NK-92 (cell line): ENCODE results near the gene TIAM2.
"Not testable (repeated sequence)": the region's sequence is repeated elsewhere in the genome, so short reads cannot be mapped to it uniquely, and the experiment has no call there.

ENCODE experiments used
- DNase-seq: peaks from one replicate; lab custom pipeline; 2025; ENCODE audit not compliant: unreplicated experiment; lab: John Stamatoyannopoulos, UW

Gene TIAM2

DNA sequence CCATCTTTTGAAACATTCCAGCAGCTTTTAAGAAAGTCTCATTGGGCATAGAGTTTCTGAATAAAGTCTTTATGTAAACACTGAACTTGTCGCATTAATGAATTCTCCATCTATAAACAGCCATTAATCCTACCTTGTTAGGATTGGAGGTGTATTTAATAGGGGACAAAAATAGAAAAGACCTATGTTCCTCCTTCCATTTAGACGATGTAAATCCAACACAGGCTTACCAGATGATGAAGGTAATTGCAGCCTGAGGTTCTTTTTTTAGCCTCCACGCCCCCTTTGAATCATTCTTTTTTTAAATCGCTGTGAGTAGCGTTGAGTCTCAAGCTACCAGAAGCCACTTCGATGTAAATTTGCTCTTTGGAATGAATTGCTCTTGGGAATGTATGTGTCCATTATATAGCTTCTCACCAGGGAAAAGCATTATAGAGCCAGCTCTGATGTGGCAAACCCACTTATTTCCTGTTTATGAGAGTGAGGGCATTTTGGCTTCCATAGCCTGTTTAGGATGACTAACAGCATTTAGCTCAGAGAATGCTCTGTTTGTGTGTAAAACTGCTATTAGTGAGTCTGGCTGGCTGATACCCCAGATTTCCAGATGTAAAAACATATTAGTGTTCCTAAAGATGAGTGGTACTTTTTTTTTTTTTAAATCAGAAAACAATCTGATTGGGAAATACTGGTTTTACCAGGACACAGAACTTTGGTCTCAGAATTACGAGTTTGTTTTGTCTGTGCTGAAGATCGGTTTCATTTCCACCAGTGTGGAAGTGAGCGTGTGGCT, 193.8 kb downstream of the TIAM2 start:
- no peak for DNase-seq

DNA sequence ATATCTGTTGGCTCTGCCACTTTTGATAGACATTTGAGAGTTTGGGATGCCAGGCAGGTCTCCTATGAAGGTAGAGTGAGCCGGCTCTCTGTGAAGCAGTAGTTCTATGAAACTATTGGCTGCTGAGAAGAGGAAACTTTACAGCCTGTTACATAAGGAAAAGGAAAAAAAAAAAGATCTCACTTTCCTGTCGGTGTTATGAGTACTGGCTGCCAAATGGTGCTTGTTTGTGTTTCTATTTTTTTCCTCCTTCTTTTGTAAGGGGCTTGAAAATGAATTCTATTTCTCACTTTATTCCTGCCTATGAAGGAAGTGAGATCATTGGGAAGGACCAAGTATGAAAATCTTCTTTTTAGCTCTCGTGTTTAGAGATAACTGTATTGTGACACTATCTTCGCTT, 195.6 kb downstream of the TIAM2 start:
- DNase-seq: no peak

DNA sequence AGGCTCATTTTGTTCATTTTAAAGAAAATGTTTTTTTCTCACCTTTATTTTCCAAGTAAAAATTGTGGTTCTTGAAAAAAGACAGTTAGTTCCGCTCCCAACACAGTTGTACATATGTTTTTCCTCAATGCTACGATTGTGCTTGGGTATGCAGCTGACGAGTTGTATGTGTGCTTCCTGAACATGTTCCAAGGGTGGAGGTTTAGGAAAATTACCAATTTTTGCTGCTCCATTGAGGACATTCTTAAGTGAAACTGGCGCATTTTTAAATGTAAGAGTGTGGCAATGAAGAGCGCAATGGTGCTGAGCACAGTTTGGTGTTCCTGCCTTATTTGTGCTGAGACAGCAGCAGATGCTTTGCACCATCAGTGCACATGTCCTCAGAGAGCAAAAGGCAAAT, 198.4 kb downstream of the TIAM2 start:
- no peak for DNase-seq

DNA sequence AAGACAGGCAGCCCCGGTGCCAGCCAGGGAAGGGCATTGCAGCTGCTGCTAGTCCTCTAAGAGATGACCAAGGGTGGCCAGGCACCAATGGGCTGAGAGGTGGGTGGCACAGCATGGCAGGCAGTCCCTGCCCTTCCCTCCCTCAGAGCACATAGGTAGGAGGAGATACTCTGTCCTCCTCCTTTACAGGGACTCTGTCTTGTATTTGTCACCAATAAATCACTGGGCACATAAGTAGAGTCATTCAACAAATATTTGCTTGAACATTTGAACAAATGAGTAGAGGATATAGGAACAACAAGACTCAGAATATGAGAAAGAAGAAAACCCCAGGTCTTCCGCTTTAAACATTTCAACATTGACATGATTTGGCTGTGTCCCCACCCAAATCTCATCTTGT, 199.3 kb downstream of the TIAM2 start:
- DNase-seq: no peak

DNA sequence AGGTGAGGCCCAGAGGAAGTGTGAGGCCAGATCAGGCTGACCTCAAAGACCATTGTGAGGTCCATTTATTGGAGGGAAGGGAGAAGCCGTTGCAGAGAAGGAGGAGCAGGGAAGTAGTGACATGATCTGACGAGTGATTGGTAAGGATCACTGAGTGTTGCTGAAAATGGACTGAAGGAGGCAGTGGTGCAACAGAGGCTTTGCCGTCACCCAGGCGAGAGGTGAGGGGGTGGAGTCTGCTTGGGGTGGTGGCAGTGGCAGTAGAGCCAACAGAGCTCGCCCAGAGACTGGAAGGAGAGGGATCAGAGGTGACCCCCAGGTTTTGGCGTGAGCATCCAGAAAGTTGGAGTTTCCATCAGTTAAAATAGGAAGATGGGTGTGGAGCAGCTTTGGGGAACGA, 200.8 kb downstream of the TIAM2 start:
- no peak for DNase-seq

DNA sequence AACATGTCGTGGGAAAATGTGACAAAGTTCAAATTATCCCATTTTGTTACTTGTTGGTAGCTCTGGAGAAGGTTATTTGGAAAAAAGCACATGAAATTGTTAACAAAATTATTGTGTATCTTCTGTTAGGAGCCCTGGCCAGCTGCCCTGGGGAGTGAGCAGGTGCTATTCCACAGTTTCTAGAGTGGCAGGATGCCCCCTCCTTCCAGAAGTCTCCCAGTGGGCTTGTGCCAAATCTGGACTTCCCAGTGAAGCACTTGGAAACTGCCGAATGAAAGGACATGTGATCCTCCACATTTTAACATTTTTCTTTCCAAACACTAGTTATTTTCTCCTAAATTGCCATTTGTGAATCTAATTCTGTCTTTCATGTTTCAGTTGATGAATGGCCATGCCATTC, 201.8 kb downstream of the TIAM2 start:
- DNase-seq: no peak

DNA sequence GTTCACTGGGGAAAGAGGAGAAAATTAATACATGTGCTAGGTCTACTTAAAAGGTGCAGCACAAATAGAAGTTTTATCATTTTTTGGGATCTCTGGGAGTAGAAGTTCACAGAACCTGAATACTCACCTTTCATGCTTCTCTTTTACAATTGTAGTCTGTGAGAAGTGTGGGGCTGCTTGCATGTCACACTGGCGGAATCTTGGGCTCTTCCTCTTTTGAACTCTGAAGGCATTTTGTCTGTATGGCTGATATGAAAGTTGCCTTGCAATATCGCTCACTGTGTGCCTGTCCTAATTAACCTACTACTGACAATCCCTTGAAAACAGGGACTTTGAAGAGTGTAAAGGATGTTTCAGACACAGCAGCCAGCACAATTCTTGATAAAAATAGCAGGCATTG, 202.8 kb downstream of the TIAM2 start:
- DNase-seq: no peak

DNA sequence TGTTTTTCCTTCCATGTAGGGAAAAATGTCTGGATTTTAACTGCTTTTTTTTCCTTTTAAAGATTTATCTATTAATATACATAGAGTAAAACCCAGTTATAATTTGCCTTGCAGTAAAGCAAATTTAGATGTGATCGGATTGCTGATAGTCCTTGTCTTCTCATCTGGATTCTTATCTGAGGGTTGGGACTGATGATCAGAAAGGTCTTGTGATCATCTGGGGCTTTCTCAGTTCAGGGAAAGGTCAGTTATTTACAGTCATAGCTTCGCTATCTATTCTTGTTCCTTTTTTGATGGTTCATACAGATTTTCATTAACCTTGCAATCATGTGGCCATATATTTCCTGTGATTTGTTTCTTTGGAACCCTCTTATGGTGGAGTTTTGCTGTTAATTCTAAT, 204.9 kb downstream of the TIAM2 start:
- no peak for DNase-seq

DNA sequence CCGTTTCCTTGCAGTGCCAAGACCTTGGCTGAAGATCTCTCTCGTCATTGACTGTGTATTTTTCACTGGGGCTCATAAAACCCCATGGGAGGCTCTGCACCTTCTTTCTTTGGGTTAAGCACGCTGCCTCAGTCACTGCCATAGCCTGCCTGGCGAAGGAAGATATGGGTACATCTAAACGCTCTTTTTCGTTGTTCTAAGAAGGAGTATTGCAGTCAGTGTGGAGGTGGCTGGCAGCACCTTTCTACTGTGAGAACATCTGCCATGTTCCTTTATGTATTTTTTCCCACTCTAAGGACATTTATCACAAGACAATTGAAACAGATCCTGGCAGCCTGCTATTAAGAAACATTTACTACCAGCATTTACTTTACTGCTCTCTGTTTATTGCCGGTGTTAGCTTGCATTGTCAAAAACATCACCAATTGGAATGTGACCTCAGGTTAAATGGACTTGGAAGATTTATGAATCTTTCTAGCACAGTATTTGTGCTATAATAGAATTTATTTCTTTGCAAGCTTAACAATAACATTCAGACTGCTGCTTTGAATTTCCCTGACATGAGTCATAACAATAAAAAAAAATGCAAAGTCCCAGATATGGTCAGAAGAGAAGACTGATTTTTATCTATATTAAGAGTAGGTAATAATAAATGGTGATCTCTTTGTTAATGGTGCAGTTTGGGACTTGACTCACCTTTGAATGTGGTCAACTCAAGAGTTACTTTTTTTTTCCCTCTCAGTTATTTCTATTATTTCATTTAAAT, 206.5 kb downstream of the TIAM2 start:
- no peak for DNase-seq

DNA sequence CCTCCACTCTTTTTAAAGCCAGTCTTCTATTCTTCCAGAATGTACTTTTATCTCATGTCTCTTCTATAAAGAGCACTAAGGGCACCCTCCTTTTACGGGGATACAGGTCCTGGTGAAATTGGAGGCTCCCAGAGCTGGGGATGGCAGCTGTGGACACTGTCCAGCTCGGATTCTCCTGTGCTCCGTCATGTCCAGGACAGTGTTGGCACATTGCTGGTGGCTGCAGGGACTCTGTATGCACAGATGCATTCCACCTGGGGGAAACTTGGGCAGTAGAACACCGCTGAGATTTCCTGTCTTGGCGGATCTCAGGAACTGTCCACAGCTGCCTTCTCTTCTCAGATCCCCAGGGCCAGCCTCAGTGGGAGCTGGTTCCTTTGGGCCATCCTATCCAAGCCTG, 212.1 kb downstream of the TIAM2 start:
- DNase-seq: no peak

DNA sequence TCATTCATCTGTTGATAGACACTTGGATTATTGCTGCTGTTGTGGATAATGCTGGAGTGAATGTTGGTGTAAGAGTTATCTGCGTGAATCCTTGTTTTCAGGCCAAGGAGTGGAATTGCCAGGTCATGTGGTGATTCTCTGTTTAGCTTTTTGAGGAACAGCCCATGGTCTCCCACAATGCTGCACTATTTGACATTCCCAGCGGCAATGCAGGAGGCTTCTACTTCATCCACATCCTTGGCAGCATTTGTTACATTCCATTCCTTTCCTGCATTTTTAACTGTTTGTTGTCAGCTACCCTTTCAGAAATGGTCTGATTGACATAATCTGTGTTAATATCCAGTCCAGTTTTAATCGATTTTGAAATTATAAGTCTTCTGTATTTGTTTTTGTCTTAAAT, 217.0 kb downstream of the TIAM2 start:
- DNase-seq: no peak

DNA sequence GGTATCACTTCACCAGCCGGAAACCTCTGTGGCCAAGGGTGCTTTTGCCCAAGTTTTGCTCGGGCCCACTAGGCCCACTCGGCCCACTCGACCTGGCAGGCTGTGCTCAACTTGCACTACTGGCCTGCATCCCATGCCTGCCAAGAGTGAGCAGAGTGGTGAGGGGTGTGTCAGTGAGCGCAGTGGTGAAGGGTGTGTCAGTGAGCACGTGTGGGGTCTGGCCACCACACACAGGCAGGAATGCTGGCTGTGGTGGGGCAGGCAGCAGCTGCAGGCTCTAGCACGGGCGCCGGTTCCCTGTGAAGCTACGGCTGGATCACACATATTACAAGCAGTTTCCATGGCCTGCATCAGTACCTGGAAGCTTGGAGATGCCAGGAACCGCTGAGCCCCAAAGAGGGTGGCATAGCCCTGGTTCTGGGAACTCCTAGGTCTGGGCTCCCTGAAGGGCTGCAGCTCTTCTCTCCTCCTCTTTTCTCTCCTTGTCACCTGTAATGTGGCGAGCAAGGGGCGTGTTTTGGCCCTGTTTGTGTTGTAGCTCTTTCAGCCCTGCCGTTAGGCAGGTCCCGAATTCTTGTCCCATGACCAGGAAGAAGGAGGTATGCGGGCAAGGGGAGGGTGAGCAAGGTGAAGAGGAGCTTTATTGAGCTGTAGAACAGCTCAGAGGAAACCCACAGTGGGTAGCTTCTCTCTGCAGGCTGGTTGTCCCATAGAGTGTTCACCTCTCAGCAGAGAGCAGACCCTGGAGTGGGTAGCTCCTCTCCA, 217.7 kb downstream of the TIAM2 start:
- no peak for DNase-seq

DNA sequence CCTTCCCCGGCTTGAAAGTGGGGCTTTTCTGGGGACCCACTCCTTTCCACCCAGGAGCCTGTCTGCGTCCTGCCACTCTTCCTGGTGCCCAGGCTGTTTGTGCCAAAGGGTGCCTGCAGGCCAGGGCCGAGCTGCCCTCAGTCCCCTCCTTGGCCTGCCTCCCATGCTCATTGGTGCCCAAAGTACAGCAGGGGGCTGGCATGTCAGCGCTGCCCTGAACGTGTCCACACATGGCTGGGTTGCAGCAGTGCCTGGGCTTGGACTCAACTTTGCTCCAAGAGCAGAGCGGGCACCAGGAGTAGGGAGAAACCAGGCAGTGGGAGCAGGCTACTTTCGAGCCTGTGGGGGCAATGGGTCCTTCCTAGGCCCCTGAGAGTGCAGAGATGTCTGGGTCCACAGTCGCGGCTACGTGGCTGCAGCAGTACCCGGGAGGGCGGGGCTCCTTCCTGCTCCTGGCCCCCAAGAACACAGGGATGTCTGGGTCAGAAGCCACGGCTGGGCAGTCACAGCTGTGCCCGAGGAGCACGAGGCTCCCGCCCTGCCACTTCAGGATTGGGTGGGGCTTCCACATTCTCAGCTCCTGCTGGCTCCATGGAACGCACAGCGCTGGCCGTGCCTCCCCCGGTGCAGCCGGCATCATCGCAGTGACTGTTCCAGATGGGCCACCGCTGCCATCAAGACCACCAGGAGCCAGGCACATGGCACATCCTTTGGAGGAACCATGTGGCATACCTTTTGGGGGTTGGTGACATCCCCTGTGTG, 218.7 kb downstream of the TIAM2 start:
- DNase-seq: no peak

DNA sequence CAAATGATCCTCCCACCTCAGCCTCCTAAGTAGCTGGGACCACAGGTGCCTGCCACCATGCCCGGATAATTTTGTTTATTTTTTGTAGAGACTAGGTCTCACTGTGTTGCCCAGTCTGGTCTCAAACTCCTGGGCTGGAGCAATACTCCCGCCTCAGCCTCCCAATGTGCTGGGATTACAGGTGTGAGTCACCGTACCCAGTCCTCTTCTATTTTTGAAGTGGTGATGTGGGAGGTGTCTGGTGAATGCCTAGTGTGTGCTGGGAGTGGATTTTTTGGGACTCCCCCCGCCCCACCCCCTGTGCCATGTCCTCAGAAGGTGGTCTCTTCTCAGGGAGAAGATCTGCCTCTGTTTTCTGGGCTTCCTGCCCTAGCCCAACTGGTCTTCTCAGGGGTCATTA, 220.8 kb downstream of the TIAM2 start:
- no peak for DNase-seq

DNA sequence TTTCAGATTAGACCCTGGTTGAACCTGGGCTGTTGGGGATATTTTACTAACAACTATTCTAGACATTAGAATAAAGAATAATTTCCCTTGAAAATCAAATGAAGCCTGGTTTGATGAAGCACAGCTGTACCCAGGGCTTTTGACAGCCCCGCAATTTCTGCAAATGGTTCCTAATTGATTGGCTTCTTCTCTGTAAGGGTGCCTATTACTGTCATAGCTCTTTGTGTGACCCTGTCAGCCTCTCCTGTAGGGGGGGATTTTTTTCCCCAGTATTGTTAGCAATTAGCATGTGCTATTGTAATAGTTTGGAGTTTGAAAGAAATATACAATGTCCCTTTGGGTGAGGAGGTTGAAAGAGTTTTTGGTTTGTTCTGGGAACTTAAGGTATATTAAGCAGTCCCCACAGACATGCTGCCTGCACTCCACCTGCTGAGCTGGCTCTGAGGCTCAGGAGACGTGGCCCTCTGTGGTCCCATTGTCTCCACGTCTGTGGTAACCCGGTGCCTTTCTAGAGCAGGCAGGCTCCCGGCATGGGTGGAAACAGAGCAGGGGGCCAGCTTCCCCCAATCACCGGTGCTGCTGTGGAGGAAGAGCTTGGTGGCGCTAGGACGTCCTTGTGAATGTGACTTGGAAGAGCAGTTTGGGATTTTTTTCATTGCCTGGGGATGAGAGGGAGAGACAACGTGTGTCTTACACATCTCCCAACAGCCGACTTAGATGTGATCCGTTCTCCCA, 221.4 kb downstream of the TIAM2 start:
- DNase-seq: no peak

DNA sequence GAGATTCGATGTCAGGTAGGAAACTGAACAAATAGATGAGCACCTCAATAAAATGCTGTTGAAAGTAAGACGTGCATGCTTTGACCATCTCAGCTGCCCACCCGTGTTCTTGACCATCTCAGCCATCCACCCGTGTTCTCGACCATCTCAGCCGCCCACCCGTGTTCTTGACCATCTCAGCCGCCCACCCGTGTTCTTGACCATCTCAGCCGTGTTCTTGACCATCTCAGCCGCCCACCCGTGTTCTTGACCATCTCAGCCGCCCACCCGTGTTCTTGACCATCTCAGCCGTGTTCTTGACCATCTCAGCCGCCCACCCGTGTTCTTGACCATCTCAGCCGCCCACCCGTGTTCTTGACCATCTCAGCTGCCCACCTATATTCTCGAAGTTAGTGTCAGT, 223.6 kb downstream of the TIAM2 start:
- not testable (repeated sequence) for DNase-seq

DNA sequence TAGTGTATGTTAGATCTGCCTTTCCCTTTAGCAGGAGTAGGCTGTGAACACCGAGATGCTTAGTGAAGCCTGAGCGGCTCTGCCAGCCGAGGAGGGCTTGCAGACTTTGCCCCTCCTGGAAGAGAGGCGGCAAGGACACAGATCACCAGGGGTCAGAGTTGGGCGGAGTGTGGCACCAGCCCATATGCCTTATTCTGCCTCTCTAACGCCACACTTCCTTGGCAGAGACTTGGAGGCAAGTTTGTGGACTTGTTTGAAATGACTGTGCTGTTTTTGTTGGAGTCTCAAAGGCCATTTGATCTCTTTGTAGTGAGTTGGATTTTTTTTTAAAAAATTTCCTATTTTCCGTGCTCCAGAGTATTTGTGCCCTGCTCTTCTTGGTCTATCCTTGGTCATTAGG, 224.2 kb downstream of the TIAM2 start:
- no peak for DNase-seq

DNA sequence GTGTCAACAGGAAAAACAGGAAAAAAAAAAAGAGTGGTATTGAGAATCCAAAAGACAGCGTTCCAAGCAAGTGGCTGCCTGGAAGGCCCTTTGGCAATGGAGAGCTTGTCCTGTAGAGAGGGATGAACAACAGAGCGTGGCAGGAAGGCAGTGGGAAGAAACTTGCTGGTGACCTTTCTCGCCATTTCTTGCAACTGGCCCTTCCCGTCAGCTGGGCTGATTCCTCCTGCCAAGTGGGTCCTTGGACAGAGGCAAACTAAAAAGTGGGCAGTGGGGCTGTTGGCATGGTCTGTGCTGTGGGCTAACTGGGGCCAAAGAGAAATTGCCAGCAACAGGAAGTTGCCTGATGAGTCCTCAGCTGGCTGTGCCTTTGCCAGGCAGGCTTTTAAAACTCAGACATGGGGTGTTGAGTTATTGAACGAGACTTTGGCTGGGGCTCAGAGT, 224.8 kb downstream of the TIAM2 start:
- DNase-seq: no peak

DNA sequence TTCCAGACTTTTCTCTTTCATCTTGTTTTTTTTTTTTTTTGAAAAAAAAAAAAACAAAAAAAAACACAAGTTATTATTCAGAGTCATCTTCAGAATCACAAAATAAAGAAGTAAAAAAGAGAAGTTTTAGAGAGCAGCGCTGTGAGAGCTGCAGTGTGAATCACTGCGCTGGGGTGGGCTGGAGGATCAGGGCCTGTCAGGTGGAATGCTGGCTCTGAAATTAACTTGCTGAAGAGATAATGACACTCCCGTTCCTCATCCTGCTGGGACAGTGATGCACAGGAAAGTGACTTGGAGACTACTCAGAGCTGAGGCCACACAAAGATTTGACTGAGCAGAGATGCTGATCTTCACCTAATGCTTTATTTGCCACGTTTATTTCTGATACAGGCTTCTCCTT, 226.0 kb downstream of the TIAM2 start:
- DNase-seq: no peak

DNA sequence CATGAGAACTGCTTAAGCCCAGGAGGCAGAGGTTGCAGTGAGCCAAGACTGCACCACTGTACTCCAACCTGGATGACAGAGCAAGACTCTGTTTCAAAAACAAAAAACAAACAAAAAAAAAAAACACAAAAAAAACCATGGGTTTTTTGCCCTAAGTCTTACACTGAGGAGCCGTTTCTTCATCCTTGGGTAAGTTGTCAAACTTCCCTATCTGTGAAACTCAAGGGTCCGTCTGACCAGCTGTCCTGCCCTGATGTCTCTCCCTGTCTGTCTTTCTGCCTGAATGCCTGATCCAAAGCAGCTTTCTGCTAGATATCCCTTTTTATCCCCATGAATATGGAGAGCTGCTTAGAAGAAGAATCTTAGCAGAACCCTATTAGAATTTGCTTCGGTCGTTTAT, 227.4 kb downstream of the TIAM2 start:
- no peak for DNase-seq
